AG04449 (cell line): Measurements from ENCODE around the gene OR2C3.

Experiments
- CTCF ChIA-PET: fragments of 350-600 bp; formaldehyde crosslinking; extraction: SDS; loops from one replicate; lab custom pipeline; 2021; ENCODE audit warnings: antibody characterized with exemption; lab: Yijun Ruan, JAX
- POLR2A ChIA-PET: fragments of 400-600, 350-600 bp; formaldehyde crosslinking; extraction: SDS; loops from one replicate; lab custom pipeline; 2020; ENCODE audit warnings: antibody characterized with exemption, inconsistent platforms; lab: Yijun Ruan, JAX
- DNase-seq: peaks from one replicate; pipeline ENCODE4 v3.0.0-alpha.2; 2010; ENCODE audit warnings: low read depth, low spot score
- H3K4me3 ChIP-seq: 2 replicates; pipeline ENCODE4 v1.5.1; 2011; ENCODE audit warnings: low read depth, mild to moderate bottlenecking, control low read depth, low read length
- TF ChIP-seq, protein P1 (sequence below): IDR thresholded peaks from one replicate; pipeline ENCODE4 v1.5.1; 2011; ENCODE audit warnings: mild to moderate bottlenecking, moderate library complexity, low read length, control low read depth, inconsistent platforms; ENCODE audit not compliant: insufficient read depth; ENCODE audit errors: missing control alignments

Gene OR2C3

DNA sequence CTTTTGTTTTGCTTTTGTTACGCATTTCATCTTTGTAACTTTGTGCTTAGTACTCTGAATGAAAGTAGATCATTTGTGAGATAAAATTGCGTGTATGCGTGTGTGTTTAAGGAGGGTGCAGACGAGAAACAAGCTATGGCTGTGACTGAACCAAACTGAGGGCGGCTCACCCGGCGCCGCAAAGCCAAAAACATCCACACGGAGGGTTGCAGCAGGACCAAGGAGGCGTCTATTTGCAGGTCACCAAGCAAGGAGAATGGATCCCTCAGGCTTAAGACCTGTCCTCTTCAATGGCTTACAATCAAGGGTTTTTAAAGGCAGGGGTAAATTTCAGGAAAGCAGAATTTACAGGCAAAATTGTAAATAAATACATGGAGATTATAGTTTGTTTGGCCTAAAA lies 25.5 kb upstream of the OR2C3 start:
- no peak for DNase-seq
- CTCF ChIA-PET = no interaction called here
- POLR2A ChIA-PET = no interaction called here
- TF ChIP-seq, protein P1, sequence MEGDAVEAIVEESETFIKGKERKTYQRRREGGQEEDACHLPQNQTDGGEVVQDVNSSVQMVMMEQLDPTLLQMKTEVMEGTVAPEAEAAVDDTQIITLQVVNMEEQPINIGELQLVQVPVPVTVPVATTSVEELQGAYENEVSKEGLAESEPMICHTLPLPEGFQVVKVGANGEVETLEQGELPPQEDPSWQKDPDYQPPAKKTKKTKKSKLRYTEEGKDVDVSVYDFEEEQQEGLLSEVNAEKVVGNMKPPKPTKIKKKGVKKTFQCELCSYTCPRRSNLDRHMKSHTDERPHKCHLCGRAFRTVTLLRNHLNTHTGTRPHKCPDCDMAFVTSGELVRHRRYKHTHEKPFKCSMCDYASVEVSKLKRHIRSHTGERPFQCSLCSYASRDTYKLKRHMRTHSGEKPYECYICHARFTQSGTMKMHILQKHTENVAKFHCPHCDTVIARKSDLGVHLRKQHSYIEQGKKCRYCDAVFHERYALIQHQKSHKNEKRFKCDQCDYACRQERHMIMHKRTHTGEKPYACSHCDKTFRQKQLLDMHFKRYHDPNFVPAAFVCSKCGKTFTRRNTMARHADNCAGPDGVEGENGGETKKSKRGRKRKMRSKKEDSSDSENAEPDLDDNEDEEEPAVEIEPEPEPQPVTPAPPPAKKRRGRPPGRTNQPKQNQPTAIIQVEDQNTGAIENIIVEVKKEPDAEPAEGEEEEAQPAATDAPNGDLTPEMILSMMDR = no peak
- no peak overlapping the region for H3K4me3 ChIP-seq

GRCh38 chr1:247557926-247558674 lies 21.9 kb upstream of the OR2C3 start:
- TF ChIP-seq, protein P1 = no peak
- CTCF ChIA-PET = no interaction called here
- POLR2A ChIA-PET = no interaction called here
- H3K4me3 ChIP-seq = no peak overlapping the region
- DNase-seq = no peak

GRCh38 chr1:247552231-247552630 lies 16.0 kb upstream of the OR2C3 start:
- no peak for DNase-seq
- POLR2A ChIA-PET = no interaction called here
- H3K4me3 ChIP-seq = no peak overlapping the region
- TF ChIP-seq, protein P1 = no peak
- CTCF ChIA-PET = no interaction called here

DNA sequence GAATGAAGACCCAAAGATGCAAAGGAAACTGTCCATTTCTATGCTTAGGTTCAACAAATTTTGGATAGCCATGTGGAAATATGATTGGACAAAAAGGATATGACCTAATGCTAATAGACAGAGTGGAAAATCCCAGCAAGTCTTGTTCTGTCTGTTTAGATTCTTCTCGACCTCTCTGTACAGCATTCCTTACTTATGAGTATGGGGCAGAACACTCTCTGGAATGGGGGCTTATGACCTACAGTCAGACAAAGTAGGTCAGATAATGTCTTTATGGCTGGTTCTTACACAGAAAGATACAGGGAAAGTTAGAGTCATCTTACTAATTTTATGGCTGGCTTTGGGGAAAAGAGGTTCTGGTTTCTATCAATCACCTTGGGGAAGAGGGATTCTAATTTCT lies 15.5 kb upstream of the OR2C3 start:
- CTCF ChIA-PET = no interaction called here
- TF ChIP-seq, protein P1 = no peak
- no peak overlapping the region for H3K4me3 ChIP-seq
- peak; percentile 16 for DNase-seq
- POLR2A ChIA-PET = no interaction called here

DNA sequence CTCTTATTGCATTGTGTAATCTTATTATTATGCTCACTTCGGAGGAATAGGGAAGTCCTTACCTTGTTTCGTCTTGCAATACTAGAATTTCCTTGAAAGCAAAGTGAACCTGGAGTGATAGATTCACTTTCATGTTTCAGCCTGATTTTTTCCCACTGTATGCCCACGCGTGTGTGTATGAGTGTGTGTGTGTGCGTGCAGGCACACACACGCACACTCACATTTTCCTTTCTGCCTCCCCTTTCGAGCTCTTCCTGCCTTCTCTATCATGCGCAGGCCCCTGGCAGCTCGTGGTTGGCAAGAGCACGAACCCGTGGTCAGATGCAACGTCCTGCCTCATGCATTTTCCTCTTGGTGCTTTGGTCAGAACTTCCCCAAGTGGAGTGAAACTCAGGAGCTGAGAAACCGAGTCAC lies 12.5 kb upstream of the OR2C3 start, which contains the start of gene GCSAML:
GCSAML (plus strand) TSS at position 366 of the 414 bp plus-strand sequence. CDS start 58 bp downstream, outside the sequence.
- no peak within 1 kb of the TSS for H3K4me3 ChIP-seq
- DNase-seq = no peak
- ChIA-PET POLR2A (no interaction called here), CTCF (no interaction called here)
- TF ChIP-seq, protein P1 = no peak

DNA sequence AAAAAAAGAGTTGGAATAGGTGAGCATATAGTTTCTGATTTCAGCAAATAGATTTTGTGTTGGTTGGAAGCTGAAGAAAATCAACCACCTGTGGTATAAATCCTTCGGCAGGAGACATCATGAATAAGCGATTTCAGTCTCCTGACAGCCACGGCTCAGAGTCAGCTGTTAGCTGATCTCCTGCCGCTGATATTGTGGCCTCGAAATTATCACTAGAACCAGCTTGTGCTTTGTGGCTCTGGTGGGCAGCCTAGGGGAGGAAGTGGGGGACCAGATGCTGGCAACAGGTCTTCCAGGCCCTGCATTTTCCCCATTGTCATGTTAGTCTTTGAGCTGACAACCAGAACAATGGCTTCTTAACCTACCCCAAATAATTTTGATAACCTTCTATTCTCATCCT lies 11.9 kb upstream of the OR2C3 start:
- ChIA-PET CTCF (no interaction called here), POLR2A (no interaction called here)
- DNase-seq = no peak
- TF ChIP-seq, protein P1 = no peak
- no peak overlapping the region for H3K4me3 ChIP-seq
